Measurements from ENCODE around the gene SGPL1. TPM values are rescaled to one million over a fixed set of nuclear protein-coding genes. Genes with fewer than 3 reads are reported as not detected.

The SGPL1 gene
- polyA plus RNA-seq, 1 donor from 2014 or later, result 33.4 TPM

DNA sequence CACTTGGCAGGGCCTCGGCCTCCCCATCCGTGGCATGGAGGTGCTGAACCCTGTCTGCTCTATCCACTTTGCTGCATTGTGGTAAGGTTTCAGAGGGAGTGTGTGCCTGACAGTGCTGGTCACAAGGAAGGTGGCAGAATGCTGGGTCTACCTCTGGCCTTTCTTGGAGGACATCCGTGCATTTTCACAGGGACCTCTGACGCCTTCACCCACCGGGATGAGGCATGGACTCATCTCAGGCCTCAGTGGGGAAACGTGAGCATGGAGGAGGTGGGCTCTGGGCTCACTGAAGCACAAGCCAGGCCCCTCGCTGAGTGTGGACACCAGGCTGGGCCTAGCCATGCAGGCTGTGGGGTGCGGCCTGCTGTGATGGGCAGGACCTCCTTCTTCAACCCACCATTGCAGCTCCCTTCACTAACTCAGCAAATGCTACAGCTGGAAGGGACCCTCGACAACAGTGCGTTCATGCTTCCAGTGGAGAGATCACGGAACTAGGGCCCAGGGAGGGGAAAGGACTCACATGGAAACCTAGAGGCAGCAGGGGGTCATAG is 39.2 kb upstream of the SGPL1 start:
- Histone ChIP-seq H3K9me2 (ENCODE audit: insufficient read depth, low read length) (no peaks in the 10 kb centered on the region), H3K36me3 (ENCODE audit: insufficient read depth, low read length) (no peaks in the 10 kb centered on the region)

More for the DNA sequence above, 39.2 kb upstream of the SGPL1 start:
- Histone ChIP-seq H3K27ac (ENCODE audit: low read length) (no peak overlapping the region), H3F3A (ENCODE audit: insufficient read depth, low read length, poor library complexity, severe bottlenecking) (no peaks in the 10 kb centered on the region), H3K9ac (ENCODE audit: low read length) (no peak overlapping the region), H3K27me3 (ENCODE audit: insufficient read depth, low read depth, low read length) (no peaks in the 10 kb centered on the region), H3K4me3 (ENCODE audit: low read length) (no peak overlapping the region), H3K9me3 (ENCODE audit: low read length) (no peaks in the 10 kb centered on the region), H2AFZ (ENCODE audit: low read depth, low read length) (no peak overlapping the region), H3K4me2 (ENCODE audit: low read length) (no peak overlapping the region), H3K79me2 (replicated peaks; ENCODE audit: insufficient read depth, low read length) (no peaks in the 10 kb centered on the region), H4K20me1 (ENCODE audit: insufficient read depth) (no peaks in the 10 kb centered on the region)
- TF ChIP-seq RAD21 (conservative IDR thresholded peaks at IDR 0.05) (no peak), EP300 (conservative IDR thresholded peaks at IDR 0.05; ENCODE audit: poor library complexity, severe bottlenecking) (no peak), MXI1 (conservative IDR thresholded peaks at IDR 0.05; ENCODE audit: poor library complexity, severe bottlenecking) (no peak), EZH2 (IDR thresholded peaks at IDR 0.05; ENCODE audit: borderline replicate concordance, insufficient read depth, low read length, poor library complexity, severe bottlenecking) (no peak), TAF1 (IDR thresholded peaks at IDR 0.05; ENCODE audit: low read depth) (no peak), REST (IDR thresholded peaks at IDR 0.05; ENCODE audit: borderline replicate concordance) (no peak), POLR2AphosphoS5 (IDR thresholded peaks at IDR 0.05) (no peak), SMC3 (conservative IDR thresholded peaks at IDR 0.05; ENCODE audit: poor library complexity) (no peak), CTCF (IDR thresholded peaks at IDR 0.05; ENCODE audit: poor library complexity, severe bottlenecking) (no peak)

Data from neural cell (in vitro differentiated cells).